BE2C (cell line): ENCODE measurements around the gene NT5C1A.

Source experiments
- DNase-seq: peaks from one replicate; pipeline ENCODE4 v3.0.0-alpha.2; 2020
- H3K27me3 ChIP-seq: fragments of 250-450 bp; sonication (Bioruptor Pico); 2 replicates; pipeline ENCODE4 v1.5.1; 2020; ENCODE audit warnings: mild to moderate bottlenecking
- H3K36me3 ChIP-seq: fragments of 250-450 bp; sonication (Bioruptor Pico); 2 replicates; pipeline ENCODE4 v1.5.1; 2020; ENCODE audit warnings: mild to moderate bottlenecking
- H3K4me1 ChIP-seq: fragments of 250-450 bp; sonication (Bioruptor Pico); 2 replicates; pipeline ENCODE4 v1.5.1; 2020
- H3K4me3 ChIP-seq: 2 replicates; pipeline ENCODE4 v1.5.1; 2011; ENCODE audit warnings: low read depth, low read length
- H3K9me3 ChIP-seq: fragments of 250-450 bp; sonication (Bioruptor Pico); 2 replicates; pipeline ENCODE4 v1.5.1; 2020
- CTCF ChIP-seq: IDR thresholded peaks from 2 replicates; pipeline ENCODE4 v1.5.1; 2012; ENCODE audit warnings: mild to moderate bottlenecking, low read depth, low read length

The NT5C1A gene

DNA sequence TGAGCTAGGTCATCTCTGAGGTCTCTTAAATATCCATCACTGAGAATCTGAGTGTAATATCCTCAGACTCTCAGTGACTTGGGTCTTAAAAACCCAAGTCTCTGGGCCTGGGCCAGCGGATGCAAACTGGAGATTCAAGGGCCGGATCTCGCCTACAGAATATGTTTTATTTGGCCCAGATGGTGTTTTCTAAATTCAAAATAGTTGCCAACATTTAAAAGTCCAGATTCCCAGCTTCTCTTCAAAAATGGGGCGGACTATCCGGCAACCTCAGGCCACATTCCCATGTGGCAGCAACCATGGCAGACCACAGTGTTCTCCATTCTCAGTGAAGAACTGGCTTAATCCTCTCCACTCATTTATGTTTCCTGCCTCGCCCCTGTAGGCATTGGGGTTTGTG is 19.8 kb downstream of the NT5C1A start:
- Histone ChIP-seq H3K4me3 (no peak overlapping the region), H3K36me3 (no peaks in the 10 kb centered on the region), H3K27me3 (no peaks in the 10 kb centered on the region), H3K4me1 (peaks cover 18% of the 10 kb centered on the region), H3K9me3 (no peaks in the 10 kb centered on the region)
- TF ChIP-seq CTCF: no peak
- no peak for DNase-seq

DNA sequence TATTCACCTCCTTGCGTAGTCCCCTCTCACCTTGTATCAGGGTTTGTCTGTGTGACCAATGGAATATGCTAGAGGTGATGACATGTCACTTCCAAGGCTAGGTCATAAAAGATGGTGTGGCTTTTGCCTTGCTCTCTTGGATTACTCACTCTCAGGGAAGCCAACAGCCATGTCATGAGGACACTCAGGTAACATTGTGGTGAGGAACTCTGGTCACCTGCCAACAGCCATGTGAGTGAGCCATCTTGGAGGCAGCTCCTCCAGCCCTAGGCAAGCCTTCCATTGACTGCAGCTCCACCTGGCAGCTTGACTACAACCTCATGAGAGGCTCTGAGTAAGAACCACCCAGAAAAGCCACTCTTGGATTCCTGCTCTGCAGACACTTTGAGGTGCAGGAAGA is 21.5 kb downstream of the NT5C1A start:
- Histone ChIP-seq H3K4me3 (no peak overlapping the region), H3K36me3 (no peaks in the 10 kb centered on the region), H3K27me3 (no peaks in the 10 kb centered on the region), H3K9me3 (no peaks in the 10 kb centered on the region), H3K4me1 (peaks cover 19% of the 10 kb centered on the region)
- no peak for DNase-seq
- no peak for TF ChIP-seq CTCF

GRCh38 chr1:39649636-39650185 is 22.2 kb downstream of the NT5C1A start:
- peaks cover 19% of the 10 kb centered on the region for H3K4me1 ChIP-seq
- H3K27me3 ChIP-seq: no peaks in the 10 kb centered on the region
- H3K9me3 ChIP-seq: no peaks in the 10 kb centered on the region
- no peaks in the 10 kb centered on the region for H3K36me3 ChIP-seq
- TF ChIP-seq CTCF: no peak
- H3K4me3 ChIP-seq: no peak overlapping the region
- DNase-seq: no peak

DNA sequence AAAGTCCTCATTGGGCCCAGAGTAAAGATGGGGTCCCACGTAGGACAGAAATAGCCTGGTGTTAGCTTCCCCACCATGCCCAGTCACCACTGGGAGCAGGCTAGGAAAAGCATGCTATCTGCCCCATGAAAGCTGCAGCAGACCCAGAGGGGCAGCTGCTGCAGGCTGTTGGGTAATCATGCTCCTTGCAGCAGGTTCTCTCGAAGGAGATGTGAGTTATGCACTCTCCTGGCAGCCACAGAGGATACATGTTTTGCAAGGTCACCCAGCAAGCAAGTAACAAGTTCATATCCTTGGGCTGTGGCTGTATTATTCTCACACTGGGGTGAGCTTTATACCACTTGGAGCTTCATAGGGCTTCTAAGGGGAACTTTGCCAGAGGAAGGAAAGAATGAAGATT is 23.4 kb downstream of the NT5C1A start:
- H3K36me3 ChIP-seq: no peaks in the 10 kb centered on the region
- TF ChIP-seq CTCF: no peak
- H3K27me3 ChIP-seq: no peaks in the 10 kb centered on the region
- DNase-seq: no peak
- peaks cover 9% of the 10 kb centered on the region for H3K4me1 ChIP-seq
- no peak overlapping the region for H3K4me3 ChIP-seq
- no peaks in the 10 kb centered on the region for H3K9me3 ChIP-seq

DNA sequence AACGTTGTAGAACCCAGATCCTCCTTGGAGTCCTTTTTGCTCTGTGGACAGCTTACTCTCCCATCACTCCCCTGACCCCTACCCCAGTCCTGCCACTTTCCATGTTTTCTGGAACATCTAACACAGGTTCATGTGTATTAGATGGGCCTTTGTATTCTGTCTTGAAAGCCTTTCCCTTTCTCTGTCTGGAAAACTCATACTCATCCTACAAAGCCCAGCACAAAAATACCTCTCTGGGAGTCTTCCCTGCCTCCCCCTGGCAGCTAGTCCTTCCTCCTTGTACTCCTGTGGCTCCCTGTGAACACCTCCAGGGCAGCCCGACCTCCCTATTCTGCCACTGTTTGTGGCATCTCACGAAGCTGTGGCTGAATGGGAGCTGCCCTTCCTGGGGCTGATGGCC is 24.7 kb downstream of the NT5C1A start:
- H3K36me3 ChIP-seq: no peaks in the 10 kb centered on the region
- H3K4me1 ChIP-seq: peaks cover 6% of the 10 kb centered on the region; the same call in 1 of the 2 replicates
- no peak overlapping the region for H3K4me3 ChIP-seq
- no peaks in the 10 kb centered on the region for H3K9me3 ChIP-seq
- DNase-seq: no peak
- TF ChIP-seq CTCF: no peak
- H3K27me3 ChIP-seq: no peaks in the 10 kb centered on the region

GRCh38 chr1:39646232-39647081 is 25.4 kb downstream of the NT5C1A start:
- TF ChIP-seq CTCF: 0 out of 2 replicates have a peak, but pooled peaks have one; percentile 1
- no peaks in the 10 kb centered on the region for H3K27me3 ChIP-seq
- H3K9me3 ChIP-seq: no peaks in the 10 kb centered on the region
- H3K4me3 ChIP-seq: no peak overlapping the region
- H3K36me3 ChIP-seq: no peaks in the 10 kb centered on the region
- peak; percentile 59 for DNase-seq
- H3K4me1 ChIP-seq: peaks cover 6% of the 10 kb centered on the region; the same call in 1 of the 2 replicates
